ENCODE data around the gene NR4A1.

Gene NR4A1

DNA sequence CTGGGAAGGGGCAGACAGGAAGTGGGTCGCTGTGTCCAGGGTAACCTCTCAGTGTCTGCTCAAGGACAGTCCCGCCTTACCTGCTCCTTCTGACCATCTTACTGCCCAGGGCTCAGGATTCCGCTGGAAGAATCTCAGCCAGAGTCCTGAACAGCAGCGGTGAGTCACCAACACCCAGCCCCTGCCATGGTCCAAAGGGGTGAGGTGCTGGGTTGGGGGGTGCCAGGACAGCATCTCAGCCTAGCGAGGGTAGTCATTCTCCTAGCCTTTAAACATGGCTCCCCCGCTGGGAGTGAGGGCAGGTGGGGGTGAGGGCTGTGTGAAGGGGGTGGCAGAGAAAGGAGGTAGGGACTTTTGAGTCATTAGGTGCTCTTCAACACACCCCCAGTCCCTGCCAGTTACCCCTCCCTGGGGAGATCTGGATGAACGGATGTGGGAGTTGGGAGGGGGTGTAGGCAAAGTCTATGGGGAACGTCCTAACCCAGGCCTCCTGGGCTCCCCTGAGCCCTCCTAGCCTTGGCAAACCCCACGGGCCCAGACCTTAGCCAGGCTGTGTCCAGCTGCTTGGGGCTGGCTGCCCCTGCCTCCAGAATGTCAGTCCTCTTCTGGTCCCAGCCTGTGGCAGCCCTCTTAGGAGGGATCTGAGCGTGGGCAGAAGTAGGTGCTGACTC lies 42.0 kb upstream of the NR4A1 start:
- TF ChIP-seq ARNTL (CRISPR knock-in tag; IDR thresholded peaks at IDR 0.05; ENCODE audit: borderline replicate concordance, low read depth) (no peak), ZNF565 (CRISPR knock-in tag; conservative IDR thresholded peaks at IDR 0.05; ENCODE audit: low read depth) (no peak)
- ATAC-seq, result no peak

GRCh38 chr12:52010152-52010622 lies 41.1 kb upstream of the NR4A1 start:
- ATAC-seq, result peak; percentile 56
- TF ChIP-seq ZNF70 (CRISPR knock-in tag; IDR thresholded peaks at IDR 0.05), result no peak
- TF ChIP-seq ARNTL (CRISPR knock-in tag; IDR thresholded peaks at IDR 0.05; ENCODE audit: borderline replicate concordance, low read depth), result no peak
- peak; percentile 37; the same call in 1 of the 2 replicates for TF ChIP-seq TCF4 (CRISPR knock-in tag; IDR thresholded peaks at IDR 0.05; ENCODE audit: borderline replicate concordance)

- no peak for ATAC-seq
- TF ChIP-seq GLIS3 (CRISPR knock-in tag; IDR thresholded peaks at IDR 0.05) (no peak), RARB (CRISPR knock-in tag; IDR thresholded peaks at IDR 0.05) (no peak), ZNF8 (CRISPR knock-in tag; IDR thresholded peaks at IDR 0.05) (no peak), OSR1 (CRISPR knock-in tag; IDR thresholded peaks at IDR 0.05) (no peak), ZFP30 (CRISPR knock-in tag; IDR thresholded peaks at IDR 0.05) (no peak), ESRRG (CRISPR knock-in tag; IDR thresholded peaks at IDR 0.05) (no peak), ISL1 (CRISPR knock-in tag; IDR thresholded peaks at IDR 0.05) (no peak), TCF4 (CRISPR knock-in tag; IDR thresholded peaks at IDR 0.05; ENCODE audit: borderline replicate concordance) (no peak), ZNF565 (CRISPR knock-in tag; conservative IDR thresholded peaks at IDR 0.05; ENCODE audit: low read depth) (no peak)
- TF ChIP-seq, protein P1, sequence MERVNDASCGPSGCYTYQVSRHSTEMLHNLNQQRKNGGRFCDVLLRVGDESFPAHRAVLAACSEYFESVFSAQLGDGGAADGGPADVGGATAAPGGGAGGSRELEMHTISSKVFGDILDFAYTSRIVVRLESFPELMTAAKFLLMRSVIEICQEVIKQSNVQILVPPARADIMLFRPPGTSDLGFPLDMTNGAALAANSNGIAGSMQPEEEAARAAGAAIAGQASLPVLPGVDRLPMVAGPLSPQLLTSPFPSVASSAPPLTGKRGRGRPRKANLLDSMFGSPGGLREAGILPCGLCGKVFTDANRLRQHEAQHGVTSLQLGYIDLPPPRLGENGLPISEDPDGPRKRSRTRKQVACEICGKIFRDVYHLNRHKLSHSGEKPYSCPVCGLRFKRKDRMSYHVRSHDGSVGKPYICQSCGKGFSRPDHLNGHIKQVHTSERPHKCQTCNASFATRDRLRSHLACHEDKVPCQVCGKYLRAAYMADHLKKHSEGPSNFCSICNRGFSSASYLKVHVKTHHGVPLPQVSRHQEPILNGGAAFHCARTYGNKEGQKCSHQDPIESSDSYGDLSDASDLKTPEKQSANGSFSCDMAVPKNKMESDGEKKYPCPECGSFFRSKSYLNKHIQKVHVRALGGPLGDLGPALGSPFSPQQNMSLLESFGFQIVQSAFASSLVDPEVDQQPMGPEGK (CRISPR knock-in tag; IDR thresholded peaks at IDR 0.05; ENCODE audit: borderline replicate concordance), result no peak
Observed at GRCh38 chr12:52010692-52011601, 40.3 kb upstream of the NR4A1 start.

DNA sequence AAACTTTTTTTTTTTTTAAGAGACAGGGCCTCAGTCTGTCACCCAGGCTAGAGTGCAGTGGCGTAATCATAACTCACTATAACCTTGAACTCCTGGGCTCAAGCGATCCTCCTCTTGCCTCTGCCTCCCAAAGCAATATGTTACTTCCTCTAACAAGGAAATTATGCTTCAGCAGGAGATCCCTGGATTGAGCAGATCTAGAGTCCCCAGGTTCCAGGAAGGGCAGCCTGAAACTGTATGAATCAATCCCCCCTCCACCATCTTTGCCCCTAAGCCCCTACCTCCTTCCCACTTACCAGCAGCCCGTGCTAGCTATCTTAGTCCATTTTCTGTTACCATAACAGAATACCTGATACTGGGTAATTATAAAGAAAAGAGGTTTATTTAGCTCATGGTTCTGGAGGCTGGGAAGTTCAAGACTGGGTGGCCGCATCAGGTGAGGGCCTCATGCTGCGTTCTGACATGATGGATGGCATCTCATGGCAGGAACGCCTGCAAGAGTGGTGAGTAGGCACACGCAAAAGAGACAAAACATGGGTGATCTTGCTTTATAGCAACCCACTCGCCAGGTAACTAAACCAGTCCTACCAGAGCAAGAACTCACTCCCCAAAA lies 39.5 kb upstream of the NR4A1 start:
- ATAC-seq, result no peak
- no peak for TF ChIP-seq ARNTL (CRISPR knock-in tag; IDR thresholded peaks at IDR 0.05; ENCODE audit: borderline replicate concordance, low read depth)
- no peak for TF ChIP-seq ZNF565 (CRISPR knock-in tag; conservative IDR thresholded peaks at IDR 0.05; ENCODE audit: low read depth)
- TF ChIP-seq, protein P2, sequence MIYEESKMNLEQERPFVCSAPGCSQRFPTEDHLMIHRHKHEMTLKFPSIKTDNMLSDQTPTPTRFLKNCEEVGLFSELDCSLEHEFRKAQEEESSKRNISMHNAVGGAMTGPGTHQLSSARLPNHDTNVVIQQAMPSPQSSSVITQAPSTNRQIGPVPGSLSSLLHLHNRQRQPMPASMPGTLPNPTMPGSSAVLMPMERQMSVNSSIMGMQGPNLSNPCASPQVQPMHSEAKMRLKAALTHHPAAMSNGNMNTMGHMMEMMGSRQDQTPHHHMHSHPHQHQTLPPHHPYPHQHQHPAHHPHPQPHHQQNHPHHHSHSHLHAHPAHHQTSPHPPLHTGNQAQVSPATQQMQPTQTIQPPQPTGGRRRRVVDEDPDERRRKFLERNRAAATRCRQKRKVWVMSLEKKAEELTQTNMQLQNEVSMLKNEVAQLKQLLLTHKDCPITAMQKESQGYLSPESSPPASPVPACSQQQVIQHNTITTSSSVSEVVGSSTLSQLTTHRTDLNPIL (CRISPR knock-in tag; IDR thresholded peaks at IDR 0.05; ENCODE audit: low read depth), result no peak
- TF ChIP-seq ZFP3 (CRISPR knock-in tag; IDR thresholded peaks at IDR 0.05), result no peak
- TF ChIP-seq ZC3H10 (CRISPR knock-in tag; IDR thresholded peaks at IDR 0.05), result no peak
- TF ChIP-seq TCF4 (CRISPR knock-in tag; IDR thresholded peaks at IDR 0.05; ENCODE audit: borderline replicate concordance), result no peak
- TF ChIP-seq PPARA (CRISPR knock-in tag; IDR thresholded peaks at IDR 0.05; ENCODE audit: borderline replicate concordance), result no peak
- no peak for TF ChIP-seq CSRNP3 (CRISPR knock-in tag; IDR thresholded peaks at IDR 0.05)
- TF ChIP-seq, protein P1 (CRISPR knock-in tag; IDR thresholded peaks at IDR 0.05; ENCODE audit: borderline replicate concordance), result no peak
- TF ChIP-seq ZFP30 (CRISPR knock-in tag; IDR thresholded peaks at IDR 0.05), result no peak
- TF ChIP-seq RARB (CRISPR knock-in tag; IDR thresholded peaks at IDR 0.05), result no peak
- TF ChIP-seq TOX (CRISPR knock-in tag; IDR thresholded peaks at IDR 0.05; ENCODE audit: borderline replicate concordance), result no peak
- TF ChIP-seq ISL1 (CRISPR knock-in tag; IDR thresholded peaks at IDR 0.05), result no peak
- no peak for TF ChIP-seq TSHZ2 (CRISPR knock-in tag; IDR thresholded peaks at IDR 0.05)
- no peak for TF ChIP-seq OSR1 (CRISPR knock-in tag; IDR thresholded peaks at IDR 0.05)
- no peak for TF ChIP-seq ZNF8 (CRISPR knock-in tag; IDR thresholded peaks at IDR 0.05)
